Measurements from ENCODE around the gene SNX25. TPM values are rescaled to one million over a fixed set of nuclear protein-coding genes. Genes with fewer than 3 reads are reported as not detected.

Gene SNX25
- total and polyA plus RNA-seq, 2 of the 13 experiments (the other 11 are each of a cell fraction or from before 2014, with no cell fraction given): 23.4 to 23.5 TPM

GRCh38 chr4:185203486-185204237, 5.7 kb upstream of the SNX25 start, which contains the start of gene CFAP97 (continued):
- TF ChIP-seq RXRA (CRISPR knock-in tag; IDR thresholded peaks at IDR 0.05) (0 out of 2 replicates have a peak, but pooled peaks have one; percentile 20), ARNT2 (CRISPR knock-in tag; IDR thresholded peaks at IDR 0.05; ENCODE audit: low read depth) (peak; percentile 92), TRIM22 (IDR thresholded peaks at IDR 0.05) (no peak), SNAI1 (CRISPR knock-in tag; IDR thresholded peaks at IDR 0.05; ENCODE audit: borderline replicate concordance) (no peak), ZFP62 (CRISPR knock-in tag; IDR thresholded peaks at IDR 0.05) (no peak), ZNF703 (CRISPR knock-in tag; IDR thresholded peaks at IDR 0.05; ENCODE audit: borderline replicate concordance) (no peak), ZNF773 (CRISPR knock-in tag; IDR thresholded peaks at IDR 0.05; ENCODE audit: borderline replicate concordance) (peak; percentile 48; the same call in 1 of the 2 replicates), ZMYM4 (CRISPR knock-in tag; IDR thresholded peaks at IDR 0.05) (peak; percentile 12; the same call in 1 of the 2 replicates), SPEN (CRISPR knock-in tag; IDR thresholded peaks at IDR 0.05; ENCODE audit: low read depth) (no peak; the same call in 1 of the 2 replicates), GRHL1 (CRISPR knock-in tag; conservative IDR thresholded peaks at IDR 0.05) (no peak), AGO2 (optimal IDR thresholded peaks at IDR 0.05; ENCODE audit: low read depth, low read length) (peak; percentile 91), ZNF496 (CRISPR knock-in tag; IDR thresholded peaks at IDR 0.05; ENCODE audit: insufficient replicate concordance) (no peak), ZNF264 (CRISPR knock-in tag; IDR thresholded peaks at IDR 0.05) (0 out of 2 replicates have a peak, but pooled peaks have one; percentile 8), ZNF317 (CRISPR knock-in tag; IDR thresholded peaks at IDR 0.05) (no peak), ZNF691 (CRISPR knock-in tag; IDR thresholded peaks at IDR 0.05; ENCODE audit: borderline replicate concordance, low read depth) (no peak), ZSCAN22 (CRISPR knock-in tag; IDR thresholded peaks at IDR 0.05) (no peak), YEATS4 (CRISPR knock-in tag; IDR thresholded peaks at IDR 0.05; ENCODE audit: borderline replicate concordance) (peak; percentile 62), ZNF33A (CRISPR knock-in tag; IDR thresholded peaks at IDR 0.05; ENCODE audit: borderline replicate concordance) (no peak), ZFP36L1 (CRISPR knock-in tag; IDR thresholded peaks at IDR 0.05) (peak; percentile 72; the same call in 1 of the 2 replicates), NRL (CRISPR knock-in tag; IDR thresholded peaks at IDR 0.05; ENCODE audit: borderline replicate concordance) (peak; percentile 24; the same call in 1 of the 2 replicates), NFYC (CRISPR knock-in tag; IDR thresholded peaks at IDR 0.05) (no peak)
- TF ChIP-seq, protein P1, sequence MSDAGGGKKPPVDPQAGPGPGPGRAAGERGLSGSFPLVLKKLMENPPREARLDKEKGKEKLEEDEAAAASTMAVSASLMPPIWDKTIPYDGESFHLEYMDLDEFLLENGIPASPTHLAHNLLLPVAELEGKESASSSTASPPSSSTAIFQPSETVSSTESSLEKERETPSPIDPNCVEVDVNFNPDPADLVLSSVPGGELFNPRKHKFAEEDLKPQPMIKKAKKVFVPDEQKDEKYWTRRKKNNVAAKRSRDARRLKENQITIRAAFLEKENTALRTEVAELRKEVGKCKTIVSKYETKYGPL (CRISPR knock-in tag; IDR thresholded peaks at IDR 0.05): no peak
- TF ChIP-seq, protein P2, sequence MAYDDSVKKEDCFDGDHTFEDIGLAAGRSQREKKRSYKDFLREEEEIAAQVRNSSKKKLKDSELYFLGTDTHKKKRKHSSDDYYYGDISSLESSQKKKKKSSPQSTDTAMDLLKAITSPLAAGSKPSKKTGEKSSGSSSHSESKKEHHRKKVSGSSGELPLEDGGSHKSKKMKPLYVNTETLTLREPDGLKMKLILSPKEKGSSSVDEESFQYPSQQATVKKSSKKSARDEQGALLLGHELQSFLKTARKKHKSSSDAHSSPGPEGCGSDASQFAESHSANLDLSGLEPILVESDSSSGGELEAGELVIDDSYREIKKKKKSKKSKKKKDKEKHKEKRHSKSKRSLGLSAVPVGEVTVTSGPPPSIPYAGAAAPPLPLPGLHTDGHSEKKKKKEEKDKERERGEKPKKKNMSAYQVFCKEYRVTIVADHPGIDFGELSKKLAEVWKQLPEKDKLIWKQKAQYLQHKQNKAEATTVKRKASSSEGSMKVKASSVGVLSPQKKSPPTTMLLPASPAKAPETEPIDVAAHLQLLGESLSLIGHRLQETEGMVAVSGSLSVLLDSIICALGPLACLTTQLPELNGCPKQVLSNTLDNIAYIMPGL (CRISPR knock-in tag; IDR thresholded peaks at IDR 0.05; ENCODE audit: borderline replicate concordance in 1 of 2, low read depth in 1 of 2): peak; percentile 28 to 32; a peak in 3 of 4 replicates
